GM21717 (cell line): ENCODE results near the gene TCF21.
"Not testable (repeated sequence)": the region's sequence is repeated elsewhere in the genome, so short reads cannot be mapped to it uniquely, and the experiment has no call there.

Source experiments
- ATAC-seq: cut with Tn5 transposase; IDR thresholded peaks from one replicate; pipeline ENCODE4 v1.9.1; 2021; ENCODE audit warnings: mild to moderate bottlenecking, moderate library complexity; ENCODE audit not compliant: unreplicated experiment

TCF21 gene

DNA sequence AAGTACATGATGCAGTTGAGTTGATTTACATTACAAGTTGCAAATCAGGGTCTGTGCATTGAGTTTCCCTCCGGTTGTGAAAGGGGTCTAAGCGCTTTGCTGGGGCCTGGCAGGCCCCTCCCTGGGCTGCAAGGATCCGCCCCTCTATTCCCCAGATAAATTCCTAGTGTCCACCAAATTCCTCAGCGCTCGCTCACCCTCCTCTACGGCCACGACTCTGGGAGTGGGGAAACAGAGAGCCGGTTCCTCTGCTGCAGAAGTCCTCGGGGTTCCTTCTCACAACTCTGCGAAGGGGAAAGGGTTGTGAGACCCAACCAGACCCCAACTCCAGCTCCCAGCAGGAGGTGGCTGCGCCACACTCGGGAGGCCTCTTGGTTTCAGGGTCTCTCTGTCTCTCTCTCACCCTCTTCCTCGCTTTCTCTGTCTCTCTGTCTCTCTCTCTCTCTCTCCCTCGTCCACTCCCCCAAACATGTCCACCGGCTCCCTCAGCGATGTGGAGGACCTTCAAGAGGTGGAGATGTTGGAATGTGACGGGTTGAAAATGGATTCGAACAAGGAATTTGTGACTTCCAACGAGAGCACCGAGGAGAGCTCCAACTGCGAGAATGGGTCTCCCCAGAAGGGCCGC, at the start of gene TCF21:
TSS of gene TCF21 (plus strand) at position 185 of the 628 bp plus-strand sequence. CDS start at position 470, 285 bp downstream.
- ATAC-seq: no peak

DNA sequence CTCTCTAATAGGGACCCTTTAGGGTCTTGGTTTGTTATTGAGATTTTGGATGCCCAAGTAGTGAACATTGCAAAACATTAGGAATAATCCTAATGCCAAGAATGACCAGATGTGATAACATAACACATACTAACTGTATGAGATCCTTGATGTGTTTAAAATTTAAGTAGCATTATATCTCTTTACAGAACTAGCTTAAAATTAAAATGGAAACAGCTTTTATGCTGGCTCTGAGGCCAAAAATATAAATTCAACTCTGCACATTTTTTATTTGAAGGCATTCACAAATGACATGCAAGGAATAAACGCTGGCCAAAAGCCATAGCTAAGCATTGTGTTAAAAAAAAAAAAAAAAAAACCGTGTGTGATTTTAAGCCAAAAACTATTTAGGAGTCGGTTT, 47.7 kb upstream of the TCF21 start:
- no peak for ATAC-seq

DNA sequence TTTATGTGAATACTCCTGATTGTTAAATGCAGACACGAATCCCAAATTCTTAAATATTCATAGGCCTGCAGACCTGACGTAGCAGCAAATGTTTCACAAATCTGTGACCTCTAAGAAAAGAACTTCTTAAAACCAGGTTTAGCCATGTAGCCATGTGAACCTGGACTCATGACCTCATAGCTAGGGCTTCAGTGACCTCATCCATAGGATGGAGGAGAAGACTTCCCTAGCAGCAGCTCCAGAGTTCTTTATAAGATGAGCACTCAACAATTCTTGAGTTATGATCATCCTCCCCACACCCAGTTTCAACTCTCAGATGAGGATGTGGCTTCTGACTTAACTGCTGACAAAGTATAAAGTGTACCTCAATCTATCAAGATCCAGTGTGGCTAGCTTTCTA, 45.8 kb upstream of the TCF21 start:
- ATAC-seq: no peak

DNA sequence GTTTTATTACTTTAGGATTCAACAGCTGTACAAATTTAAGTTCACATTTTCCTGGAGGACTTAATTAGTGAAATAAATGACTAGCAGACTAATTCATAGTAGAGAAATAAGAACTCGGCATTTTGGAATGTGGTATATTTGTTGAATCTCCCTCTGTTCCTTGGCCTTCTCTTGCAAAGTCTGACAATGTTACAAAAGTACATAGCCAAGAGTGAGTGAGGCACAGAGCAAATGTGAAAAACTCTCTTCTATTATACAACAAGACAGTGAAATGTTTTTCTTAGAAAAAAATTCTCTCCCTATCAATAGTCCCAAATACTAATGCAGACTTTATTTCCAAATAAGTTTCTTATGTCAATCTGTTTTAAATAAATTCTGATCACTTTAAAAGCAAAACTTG, 44.2 kb upstream of the TCF21 start:
- ATAC-seq: no peak

DNA sequence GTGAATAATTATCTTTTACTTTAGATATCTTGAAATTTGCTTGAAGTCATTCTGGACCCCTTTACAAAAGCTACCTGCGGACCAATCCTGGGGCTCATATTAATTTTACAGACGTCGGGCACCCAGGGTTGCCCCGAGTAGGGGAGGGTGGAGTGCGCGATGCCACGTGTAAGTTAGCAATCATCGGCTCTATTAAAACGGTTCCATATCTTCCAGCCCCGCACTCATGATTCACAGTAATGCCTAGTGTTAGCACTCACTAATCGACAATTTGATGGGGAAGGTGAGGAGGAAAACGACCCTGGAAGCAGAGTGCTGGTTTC, 34.9 kb upstream of the TCF21 start:
- ATAC-seq: no peak

DNA sequence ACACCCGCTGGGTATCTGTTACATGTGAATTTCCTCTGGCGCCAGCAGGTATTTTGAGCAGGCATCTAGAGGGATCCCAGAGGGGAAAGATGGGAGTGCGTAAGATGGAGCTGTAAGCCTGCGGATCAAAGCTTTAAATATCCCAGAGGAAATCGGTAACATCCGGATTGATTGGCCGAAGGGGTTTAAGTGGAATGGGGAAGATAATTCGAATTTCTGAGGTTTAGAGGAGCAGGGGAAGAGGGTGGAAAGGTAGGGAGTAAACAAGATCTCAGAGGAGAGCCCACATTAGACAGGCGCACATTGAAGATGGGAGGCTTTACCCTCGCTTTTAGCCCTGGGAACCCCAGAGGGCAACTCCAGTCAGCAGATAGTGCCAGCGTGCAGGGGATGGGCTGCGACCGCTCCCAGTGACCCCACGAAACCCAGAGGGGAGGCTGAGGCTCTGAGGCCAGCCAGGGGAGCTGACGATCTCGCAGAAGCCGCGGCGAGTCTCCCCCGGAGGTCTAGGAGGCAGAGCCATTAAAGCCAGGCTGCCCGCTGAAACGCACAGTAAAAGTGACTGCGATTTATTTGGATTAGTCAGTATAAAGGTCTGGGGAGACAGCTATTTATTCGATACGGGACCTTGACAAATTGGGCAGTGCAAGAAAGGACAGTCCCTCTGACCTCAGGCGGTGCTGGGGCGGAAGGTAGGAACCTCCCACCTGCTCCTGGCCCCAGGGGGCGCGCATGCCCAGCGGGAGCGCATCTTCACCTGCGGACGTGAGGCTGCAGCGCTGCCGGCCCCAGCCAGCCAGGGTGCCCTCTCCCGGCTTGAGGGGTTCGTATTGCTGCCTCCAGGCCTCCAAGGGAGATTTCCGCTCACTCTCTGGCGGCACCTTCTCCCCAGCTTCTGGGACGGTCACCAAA, 34.3 kb upstream of the TCF21 start:
- ATAC-seq: no peak

DNA sequence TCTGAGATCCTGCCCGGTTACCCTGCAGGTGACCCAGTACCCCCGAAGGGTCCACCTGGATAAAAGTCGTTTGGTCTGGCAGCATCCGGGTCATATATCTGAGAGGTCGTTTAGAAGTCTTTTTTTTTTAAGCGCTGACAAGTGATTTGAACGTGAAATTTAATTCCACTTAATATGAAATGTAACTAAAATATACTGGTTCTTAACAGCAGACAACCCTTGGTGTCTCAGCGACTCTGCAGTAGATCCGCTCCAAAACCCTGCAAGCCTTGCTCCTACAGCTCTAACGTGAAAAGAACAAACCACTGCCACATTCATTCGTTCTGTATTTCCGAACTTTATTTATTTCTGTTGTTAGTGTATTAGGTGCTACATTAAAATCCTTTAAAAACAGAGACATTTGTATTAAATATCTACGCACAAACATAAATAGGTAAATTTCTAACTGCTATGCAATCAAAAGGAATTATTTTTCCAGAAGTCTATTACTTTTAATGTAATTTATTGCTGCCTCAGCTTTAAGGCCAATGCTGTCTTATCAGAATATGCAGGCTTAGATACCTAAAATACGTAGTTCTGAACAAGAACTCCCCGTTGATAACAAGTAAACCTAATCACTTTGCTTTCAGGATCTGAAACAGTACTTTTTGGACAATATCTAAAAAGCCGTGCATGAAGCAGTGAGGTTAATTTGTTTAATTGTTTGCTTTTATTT, 33.5 kb upstream of the TCF21 start:
- no peak for ATAC-seq

DNA sequence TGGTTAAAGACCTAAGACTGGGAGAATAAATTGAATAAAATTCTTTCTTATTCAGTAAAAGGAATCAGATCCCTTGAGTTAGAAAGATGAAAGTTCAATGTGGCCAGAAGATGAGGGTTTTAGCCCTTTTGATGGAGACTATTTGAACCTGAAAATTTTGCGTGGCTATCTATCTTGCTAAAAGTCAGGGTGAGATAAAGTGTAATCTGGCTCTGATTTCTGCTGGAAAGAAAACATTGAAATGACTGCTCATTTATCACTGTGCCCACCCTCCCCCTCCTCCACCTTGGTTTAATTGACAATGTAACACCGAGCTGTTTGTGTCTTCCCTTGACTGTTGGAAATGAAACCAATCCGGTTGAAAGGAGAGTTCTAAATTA, 32.9 kb upstream of the TCF21 start:
- ATAC-seq: no peak

DNA sequence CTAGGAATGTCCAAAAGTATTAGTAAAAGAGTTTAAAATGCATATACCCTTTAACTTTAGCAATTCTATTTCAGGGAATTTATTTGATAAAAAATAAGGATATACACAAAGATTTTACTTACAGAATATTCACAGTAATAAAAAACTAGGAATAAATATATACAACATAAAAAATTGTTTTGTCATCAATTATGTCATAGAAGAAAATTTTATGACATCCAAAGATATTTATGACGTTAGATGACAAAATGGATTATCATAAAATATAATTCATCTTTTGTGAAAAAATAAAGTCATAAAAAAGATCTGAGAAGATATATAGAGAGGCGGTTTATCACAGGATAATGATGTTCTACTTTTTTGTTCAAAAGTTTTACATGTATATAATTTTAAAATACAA, 32.0 kb upstream of the TCF21 start:
- ATAC-seq: no peak

DNA sequence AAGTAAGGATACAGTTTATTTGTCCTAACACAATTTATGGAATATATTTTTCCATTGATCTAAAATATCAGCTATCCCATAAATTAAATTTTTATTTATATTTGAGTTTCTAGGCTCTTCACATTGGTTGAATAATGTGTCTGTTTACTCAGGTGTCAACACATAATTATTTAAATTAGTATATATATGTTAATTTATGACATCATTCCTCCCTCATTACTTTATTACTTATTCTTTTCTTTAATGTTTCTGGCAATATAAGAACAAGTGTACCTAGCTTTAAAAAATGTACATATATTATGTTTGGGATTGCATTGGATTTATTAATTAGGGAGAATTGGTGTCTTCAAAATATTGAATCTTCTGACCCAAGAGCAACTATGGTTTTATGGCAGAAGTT, 31.2 kb upstream of the TCF21 start:
- no peak for ATAC-seq

DNA sequence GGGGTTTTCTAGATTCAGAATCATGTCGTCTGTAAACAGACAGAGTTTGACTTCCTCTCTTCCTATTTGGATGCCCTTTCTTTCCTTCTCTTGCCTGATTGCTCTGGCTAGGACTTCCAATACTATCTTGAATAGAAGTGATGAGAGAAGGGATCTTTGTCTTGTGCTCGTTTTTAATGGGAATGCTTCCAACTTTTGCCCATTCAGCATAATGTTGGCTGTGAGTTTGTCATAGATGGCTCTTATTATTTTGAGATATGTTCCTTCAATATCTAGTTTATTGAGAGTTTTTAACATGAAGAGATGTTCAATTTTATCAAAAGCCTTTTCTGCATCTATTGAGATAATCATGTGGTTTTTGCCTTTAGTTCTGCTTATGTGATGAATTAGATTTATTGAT, 27.6 kb upstream of the TCF21 start:
- not testable (repeated sequence) for ATAC-seq

DNA sequence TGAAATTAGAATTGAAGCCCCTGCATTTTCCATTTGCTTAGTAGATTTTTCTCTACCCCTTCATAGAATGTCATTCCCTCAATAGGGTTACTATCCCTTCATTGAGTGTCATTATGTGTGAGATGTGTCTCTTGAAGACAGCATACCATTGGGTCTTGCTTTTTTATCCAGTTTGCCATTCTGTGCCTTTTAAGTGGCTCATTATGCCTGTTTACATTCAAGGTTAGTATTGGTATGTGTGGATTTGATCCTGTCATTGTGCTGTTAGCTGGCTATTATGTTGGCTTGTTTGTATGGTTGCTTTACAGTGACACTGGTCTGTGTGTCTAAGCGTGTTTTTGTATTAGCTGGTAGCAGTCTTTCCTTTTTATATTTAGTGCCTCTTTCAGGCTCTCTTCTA, 25.7 kb upstream of the TCF21 start:
- ATAC-seq: no peak

DNA sequence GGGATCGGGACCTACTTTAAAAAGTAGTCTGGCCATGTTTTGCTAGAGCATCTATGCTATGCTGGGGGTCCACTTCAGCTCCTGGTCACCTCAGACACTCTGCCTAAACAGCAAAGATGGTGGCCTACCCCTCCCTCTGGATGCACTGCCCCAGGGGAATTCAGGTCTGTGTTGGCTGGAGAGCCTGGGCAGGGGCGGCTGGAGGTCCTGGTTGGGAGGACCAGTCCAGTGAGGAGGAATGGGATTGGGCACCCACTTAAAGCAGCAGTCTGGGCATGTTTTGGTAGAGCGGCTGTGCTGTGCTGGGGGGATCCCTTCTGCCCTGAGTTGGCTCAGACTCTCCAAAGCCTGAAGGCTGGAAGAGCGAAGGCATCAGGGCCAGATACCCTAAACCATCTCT, 23.2 kb upstream of the TCF21 start:
- no peak for ATAC-seq

DNA sequence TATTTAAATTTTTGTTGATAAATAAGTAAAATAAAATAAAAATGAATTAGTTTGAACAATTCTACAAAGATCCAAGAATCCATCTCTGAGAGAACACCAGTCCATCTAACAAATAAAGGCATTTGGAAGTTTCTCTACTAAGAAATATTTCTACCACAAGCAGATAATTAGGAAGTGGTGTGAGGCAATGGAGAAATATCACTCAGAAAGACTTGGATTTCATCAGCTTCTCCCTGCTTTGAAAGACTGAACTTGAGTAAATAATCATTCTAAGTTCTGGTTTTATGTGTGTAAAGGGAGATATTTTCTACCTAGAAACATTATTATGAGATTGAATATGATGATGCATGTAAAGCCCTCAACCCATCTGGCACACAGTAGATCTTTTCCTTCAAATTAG, 17.8 kb upstream of the TCF21 start:
- ATAC-seq: no peak

DNA sequence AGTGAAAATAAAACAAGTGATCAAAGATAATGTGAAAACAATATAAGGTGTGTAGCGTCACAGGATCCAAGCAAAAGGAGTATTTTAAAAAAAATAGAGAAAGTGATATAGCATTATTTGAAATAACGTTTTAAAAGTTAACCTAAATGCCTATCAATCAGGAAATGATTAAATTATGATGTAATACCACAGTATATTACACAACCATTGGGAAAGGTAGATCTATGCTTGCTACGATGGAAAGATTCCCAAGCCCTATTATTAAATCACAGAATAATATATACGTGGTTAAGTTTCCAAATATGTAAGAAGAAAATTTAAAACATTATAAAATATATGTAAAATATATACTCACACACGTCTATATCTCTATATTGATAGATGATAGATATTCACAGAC, 15.4 kb upstream of the TCF21 start:
- no peak for ATAC-seq

DNA sequence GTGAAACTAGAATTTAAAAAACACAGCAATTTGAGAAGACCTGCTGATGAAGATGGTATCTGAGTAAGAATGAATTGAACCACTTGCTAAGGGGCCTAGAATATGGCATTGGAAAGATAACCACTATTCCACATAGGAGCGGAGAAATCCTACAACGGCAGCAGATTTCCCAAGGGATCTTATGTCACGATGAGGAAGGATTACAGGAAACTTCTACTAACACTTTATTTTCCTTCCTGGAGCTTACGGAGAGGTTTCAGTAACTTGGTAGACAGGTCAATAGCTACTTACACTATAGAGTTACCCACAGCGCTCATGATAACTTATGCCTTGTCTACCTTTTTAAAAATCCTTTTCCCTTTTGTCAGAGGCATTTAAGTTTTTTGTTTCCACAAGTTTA, 11.8 kb upstream of the TCF21 start:
- no peak for ATAC-seq

DNA sequence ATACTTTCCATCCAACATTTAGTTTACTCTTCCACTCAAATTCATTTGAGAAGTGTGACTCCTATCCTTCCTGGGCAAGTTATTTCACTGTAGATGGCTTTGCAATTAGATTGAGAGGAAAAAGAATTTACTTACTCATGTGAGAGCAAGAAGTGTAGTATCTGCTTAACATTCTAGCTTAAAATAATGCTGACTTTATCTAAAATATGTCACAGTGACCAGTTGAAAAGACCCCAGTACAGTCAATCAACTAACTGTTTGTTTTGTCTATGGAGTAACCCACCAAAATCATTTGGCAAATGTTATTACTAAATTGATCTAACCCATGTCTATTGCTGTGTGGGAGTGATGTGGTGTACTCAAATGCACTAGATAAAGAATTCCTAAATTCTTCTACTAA, 8.9 kb upstream of the TCF21 start:
- no peak for ATAC-seq

DNA sequence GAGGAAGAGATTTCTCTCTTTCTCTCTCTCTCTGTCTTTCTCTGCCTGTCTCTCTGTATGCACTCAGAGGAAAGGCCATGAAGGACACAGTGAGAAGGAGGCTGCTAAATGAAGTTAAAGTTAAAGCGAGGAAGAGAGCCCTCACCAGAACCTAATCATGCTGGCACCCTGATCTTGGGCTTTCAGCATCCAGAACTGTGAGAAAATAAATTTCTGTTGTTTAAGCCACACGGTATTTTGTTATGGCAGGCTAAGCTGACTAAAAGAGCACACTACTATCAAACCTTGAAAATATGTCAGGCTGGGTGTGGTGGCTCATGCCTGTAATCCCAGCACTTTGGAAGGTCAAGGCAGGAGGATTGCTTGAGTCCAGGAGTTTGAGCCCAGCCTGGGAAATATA, 8.0 kb upstream of the TCF21 start:
- no peak for ATAC-seq

DNA sequence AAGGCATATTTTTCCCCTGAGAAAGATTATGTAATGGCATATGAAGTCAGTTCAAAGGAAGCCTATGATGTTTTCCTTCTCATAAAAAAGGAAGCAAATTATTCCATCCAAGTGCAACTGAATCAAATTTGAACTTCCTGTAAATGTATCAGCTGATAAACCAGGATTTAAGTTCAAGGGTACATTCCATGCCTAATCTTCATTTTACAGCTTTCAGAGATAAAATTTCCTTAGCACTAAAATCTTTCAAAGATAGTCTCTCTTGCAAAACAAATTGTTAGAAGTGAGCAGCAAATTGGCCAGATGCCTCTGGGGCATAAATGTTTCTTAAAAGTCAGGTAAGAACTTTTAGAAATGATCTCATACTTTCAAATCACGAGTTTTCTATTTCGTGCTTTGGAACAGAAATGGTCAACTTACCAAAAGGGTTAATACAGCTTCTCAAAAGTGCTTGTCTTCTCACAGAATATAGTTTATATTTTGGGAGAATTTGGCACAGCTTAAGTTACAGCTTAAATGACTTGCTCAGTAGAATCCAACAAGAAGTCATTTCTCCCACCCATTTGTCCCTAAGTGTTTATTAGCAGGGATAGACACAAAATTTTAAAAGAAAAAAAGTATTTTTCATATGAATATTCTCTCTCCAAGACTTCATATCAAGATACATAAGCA, 2.7 kb upstream of the TCF21 start:
- ATAC-seq: no peak

DNA sequence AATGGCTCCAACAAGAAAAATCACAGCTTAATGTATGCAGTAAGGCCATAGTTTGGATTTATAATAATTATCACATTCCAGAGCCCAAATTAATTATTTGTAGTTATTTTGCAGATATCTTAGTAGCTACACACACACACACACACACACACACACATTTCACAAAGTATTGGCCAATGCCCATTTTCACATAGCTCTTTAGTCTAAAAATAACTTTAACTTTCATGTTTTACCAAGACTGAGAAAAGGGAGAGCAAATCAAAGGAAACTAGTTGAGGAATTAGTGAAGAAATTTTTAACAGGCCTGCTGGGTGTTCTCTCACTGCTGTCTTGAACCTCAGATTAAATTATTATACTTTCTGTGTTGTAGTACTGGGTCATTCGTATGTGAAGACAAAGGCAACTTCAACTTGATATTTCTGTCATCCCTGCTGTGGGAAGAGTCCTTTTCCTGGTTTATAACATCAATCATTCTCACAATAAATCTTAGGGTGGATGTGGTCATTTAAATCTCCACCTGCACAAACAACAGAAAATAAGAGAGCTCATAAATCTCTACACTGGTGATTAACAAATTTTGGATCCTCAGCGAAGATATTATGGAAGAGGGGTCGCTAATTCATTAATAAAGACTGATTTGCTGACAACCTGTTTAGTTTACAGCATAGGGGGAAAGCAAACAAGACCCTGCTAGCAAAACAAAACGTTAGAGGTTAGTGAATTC, 1.6 kb upstream of the TCF21 start:
- ATAC-seq: no peak

DNA sequence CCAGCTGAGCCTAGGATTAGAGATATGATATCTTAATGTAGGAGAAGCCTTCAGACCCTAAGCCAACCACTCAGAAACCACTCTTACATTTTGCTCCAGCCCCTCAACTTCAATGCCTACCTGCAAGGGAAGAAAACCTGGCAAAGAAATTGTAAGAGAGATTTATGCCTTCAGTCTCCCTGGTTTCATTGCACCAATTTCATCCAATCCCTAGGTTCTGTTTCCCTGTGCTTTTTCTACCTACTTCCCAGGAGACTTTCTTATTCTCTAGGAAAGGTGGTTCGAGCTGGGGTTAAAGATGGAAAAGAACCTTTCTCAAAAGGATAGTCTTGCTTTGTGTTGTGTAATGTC, 1.1 kb upstream of the TCF21 start:
- ATAC-seq: no peak
